ENCODE results near the gene MAGEB17. TPM values are rescaled to one million over a fixed set of nuclear protein-coding genes. Genes with fewer than 3 reads are reported as not detected.

Gene MAGEB17
- total and polyA plus RNA-seq, 4 donors: 0.11 to 0.54 (median 0.30) TPM; not detected in 1

- Histone ChIP-seq H3K4me1 (ENCODE audit: control insufficient read depth, insufficient read depth, low read length) (no peaks in the 10 kb centered on the region), H3K36me3 (ENCODE audit: control insufficient read depth, insufficient read depth, low read length) (no peaks in the 10 kb centered on the region), H3K27ac (ENCODE audit: low read depth, low read length) (no peak overlapping the region), H3K27me3 (ENCODE audit: control insufficient read depth, insufficient read depth, low read length) (peaks cover 8% of the 10 kb centered on the region), H3K4me3 (ENCODE audit: low read depth, low read length) (no peak overlapping the region), H3K9me3 (ENCODE audit: control insufficient read depth, insufficient read depth, low read length) (no peaks in the 10 kb centered on the region)
- no peak for DNase-seq (ENCODE audit: low read depth in 4 of 6, low spot score in 6 of 6)
- no CpG with 5 or more reads among the region's 1 CpG for WGBS (ENCODE audit: insufficient coverage)
Measured at GRCh38 chrX:16215660-16216059, 48.4 kb downstream of the MAGEB17 start.

Other genes with a start within 250 kb of the MAGEB17 start
- 1 to 10 TPM in 1 of 2 donors, under 1 TPM in 1; 0.55 to 2.8 TPM for gene GRPR, start 43.9 kb upstream of the MAGEB17 start, total RNA-seq
- under 1 TPM; 0.47 to 0.65 TPM for gene GRPR, start 43.9 kb upstream of the MAGEB17 start, polyA plus RNA-seq (ENCODE audit: insufficient read length in 2 of 2)

Measured in spinal cord (tissue), 10 donors.